Hepatocyte (in vitro differentiated cells): ENCODE results near the gene APBB1IP. TPM values are rescaled to one million over a fixed set of nuclear protein-coding genes. Genes with fewer than 3 reads are reported as not detected.

Experiments
- DNase-seq: peaks from one replicate; pipeline ENCODE4 v3.0.0-alpha.2; 2016; ENCODE audit warnings: low spot score
- H2AFZ ChIP-seq: fragments of 200-600 bp; sonication (generic); 2 replicates; pipeline ENCODE4 v1.6.0; 2016; ENCODE audit warnings: antibody characterized with exemption, mild to moderate bottlenecking
- H3K27ac ChIP-seq: fragments of 200-600 bp; sonication (generic); 2 replicates; pipeline ENCODE4 v1.5.1; 2016; ENCODE audit warnings: mild to moderate bottlenecking
- H3K27me3 ChIP-seq: fragments of 200-600 bp; sonication (generic); 2 replicates; pipeline ENCODE4 v1.6.1; 2016
- H3K36me3 ChIP-seq: fragments of 200-600 bp; sonication (generic); replicated peaks from 2 replicates; pipeline ENCODE4 v1.5.1; 2016; ENCODE audit warnings: low read depth; ENCODE audit not compliant: insufficient read depth
- H3K4me1 ChIP-seq: fragments of 200-600 bp; sonication (generic); 2 replicates; pipeline ENCODE4 v1.5.1; 2016; ENCODE audit warnings: mild to moderate bottlenecking, moderate library complexity; ENCODE audit not compliant: insufficient read depth
- H3K4me2 ChIP-seq: fragments of 200-600 bp; sonication (generic); 2 replicates; pipeline ENCODE4 v1.6.0; 2016
- H3K4me3 ChIP-seq: fragments of 200-600 bp; sonication (generic); 2 replicates; pipeline ENCODE4 v1.5.1; 2016; ENCODE audit warnings: mild to moderate bottlenecking
- H3K79me2 ChIP-seq: fragments of 200-600 bp; sonication (generic); 2 replicates; pipeline ENCODE4 v1.6.0; 2017; ENCODE audit warnings: mild to moderate bottlenecking
- H3K9me2 ChIP-seq: fragments of 200-600 bp; sonication (generic); replicated peaks from 2 replicates; pipeline ENCODE4 v1.6.0; 2017; ENCODE audit warnings: mild to moderate bottlenecking; ENCODE audit not compliant: insufficient read depth
- H3K9me3 ChIP-seq: fragments of 200-600 bp; sonication (generic); 2 replicates; pipeline ENCODE4 v1.5.1; 2016; ENCODE audit warnings: low read depth, mild to moderate bottlenecking
- H4K20me1 ChIP-seq: fragments of 200-600 bp; sonication (generic); 2 replicates; pipeline ENCODE4 v1.6.0; 2016; ENCODE audit warnings: mild to moderate bottlenecking; ENCODE audit not compliant: insufficient read depth, poor library complexity, severe bottlenecking
- EZH2 ChIP-seq: fragments of 200-600 bp; sonication (generic); IDR thresholded peaks from 2 replicates; pipeline ENCODE4 v1.6.1; 2016; ENCODE audit warnings: antibody characterized with exemption, mild to moderate bottlenecking, borderline replicate concordance
- EZH2phosphoT487 ChIP-seq: fragments of 200-600 bp; sonication (generic); IDR thresholded peaks from one replicate; pipeline ENCODE4 v1.6.1; 2018; ENCODE audit warnings: antibody characterized with exemption, mild to moderate bottlenecking, low read depth, moderate library complexity; ENCODE audit not compliant: unreplicated experiment, severe bottlenecking
- WGBS: methylation state at CpG from one replicate; pipeline ENCODE4 v1.1.6; 2016; ENCODE audit warnings: low lambda C conversion rate; ENCODE audit errors: missing lambda C conversion rate; 5-methylcytosine and 5-hydroxymethylcytosine counted together
- polyA plus RNA-seq: library from polyadenylated mRNA; unstranded; fragments of >200 nt; fragmentation: Nextera tagmentation; extraction: Ambion mirVana; gene quantifications from 2 replicates; pipeline ENCODE4 v1.2.1, GENCODE V29; 2016
- total RNA-seq: library from RNA; depleted of rRNA; stranded (reverse); fragments of >200 nt; gene quantifications from 2 replicates; pipeline ENCODE4 v1.2.3, GENCODE V29; 2014
- TF ChIP-seq, protein P1 (sequence below): fragments of 200-600 bp; sonication (generic); IDR thresholded peaks from 2 replicates; pipeline ENCODE4 v1.5.1; 2016; ENCODE audit warnings: antibody characterized with exemption, mild to moderate bottlenecking; ENCODE audit not compliant: poor library complexity

APBB1IP gene
- total and polyA plus RNA-seq, 2 experiments from 2014 or later, result 1.1 to 1.8 TPM

DNA sequence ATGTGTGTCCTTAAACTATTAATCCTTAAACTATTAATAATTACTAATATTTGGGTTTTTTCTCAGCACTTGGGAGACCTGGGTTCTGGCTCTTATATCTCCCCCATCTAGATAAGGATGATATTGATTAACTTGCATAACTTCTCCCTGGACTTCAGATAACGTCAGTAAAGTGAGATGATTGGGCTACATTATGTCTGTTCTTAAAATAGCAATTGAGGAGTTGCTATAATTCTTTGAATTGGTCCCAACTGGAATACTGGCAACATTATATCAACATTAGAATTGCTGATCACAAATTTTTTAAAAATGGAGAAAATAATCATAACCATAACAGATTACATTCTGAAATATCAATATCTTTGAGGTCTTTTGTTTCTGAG is 1.9 kb downstream of the APBB1IP start:
- Histone ChIP-seq H3K79me2 (no peaks in the 10 kb centered on the region), H3K4me2 (no peak overlapping the region), H3K27ac (no peak overlapping the region), H3K9me2 (no peaks in the 10 kb centered on the region), H3K27me3 (peaks cover 12% of the 10 kb centered on the region), H3K36me3 (no peaks in the 10 kb centered on the region), H4K20me1 (no peaks in the 10 kb centered on the region), H3K4me1 (no peaks in the 10 kb centered on the region), H2AFZ (no peak overlapping the region), H3K4me3 (no peak overlapping the region), H3K9me3 (no peaks in the 10 kb centered on the region)
- TF ChIP-seq, protein P1, sequence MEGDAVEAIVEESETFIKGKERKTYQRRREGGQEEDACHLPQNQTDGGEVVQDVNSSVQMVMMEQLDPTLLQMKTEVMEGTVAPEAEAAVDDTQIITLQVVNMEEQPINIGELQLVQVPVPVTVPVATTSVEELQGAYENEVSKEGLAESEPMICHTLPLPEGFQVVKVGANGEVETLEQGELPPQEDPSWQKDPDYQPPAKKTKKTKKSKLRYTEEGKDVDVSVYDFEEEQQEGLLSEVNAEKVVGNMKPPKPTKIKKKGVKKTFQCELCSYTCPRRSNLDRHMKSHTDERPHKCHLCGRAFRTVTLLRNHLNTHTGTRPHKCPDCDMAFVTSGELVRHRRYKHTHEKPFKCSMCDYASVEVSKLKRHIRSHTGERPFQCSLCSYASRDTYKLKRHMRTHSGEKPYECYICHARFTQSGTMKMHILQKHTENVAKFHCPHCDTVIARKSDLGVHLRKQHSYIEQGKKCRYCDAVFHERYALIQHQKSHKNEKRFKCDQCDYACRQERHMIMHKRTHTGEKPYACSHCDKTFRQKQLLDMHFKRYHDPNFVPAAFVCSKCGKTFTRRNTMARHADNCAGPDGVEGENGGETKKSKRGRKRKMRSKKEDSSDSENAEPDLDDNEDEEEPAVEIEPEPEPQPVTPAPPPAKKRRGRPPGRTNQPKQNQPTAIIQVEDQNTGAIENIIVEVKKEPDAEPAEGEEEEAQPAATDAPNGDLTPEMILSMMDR, result no peak
- no peak for TF ChIP-seq EZH2
- no peak for TF ChIP-seq EZH2phosphoT487
- WGBS, result 65% methylated on average over 1 of the region's 1 CpG
- no peak for DNase-seq

DNA sequence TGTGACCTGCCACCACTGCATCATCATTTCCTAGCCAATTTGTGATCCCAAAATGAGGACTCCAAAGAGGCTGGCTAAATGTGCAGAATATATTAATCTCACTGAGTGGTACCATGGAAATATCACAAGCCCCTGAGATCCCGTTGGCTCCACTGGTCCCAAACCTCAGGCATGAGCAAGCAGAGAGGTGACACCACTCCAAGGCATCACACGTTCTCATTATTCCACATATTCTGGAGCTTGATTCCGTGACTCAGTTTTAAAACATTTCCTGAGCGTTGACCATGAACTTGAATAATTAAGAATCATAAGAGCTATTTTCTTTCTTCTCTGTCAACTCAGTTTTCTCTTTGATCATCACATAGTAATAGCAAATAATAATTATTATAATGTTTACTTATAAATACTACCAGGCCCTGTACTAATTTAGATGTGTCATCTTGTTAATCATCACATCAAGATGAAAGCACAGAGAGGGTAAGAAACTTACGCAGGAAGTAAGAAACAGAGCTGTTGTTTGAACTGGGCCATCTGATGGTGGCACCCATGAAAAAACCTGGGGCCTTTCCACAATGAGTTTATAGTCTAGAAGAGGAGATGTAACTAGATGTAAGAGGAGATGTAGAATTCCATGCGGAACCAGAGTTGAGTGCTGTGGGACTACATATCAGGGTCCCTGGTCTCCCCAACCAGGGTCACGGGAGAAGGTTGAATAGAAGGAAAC is 3.5 kb downstream of the APBB1IP start:
- no peaks in the 10 kb centered on the region for H3K36me3 ChIP-seq
- H3K4me3 ChIP-seq, result no peak overlapping the region
- H2AFZ ChIP-seq, result no peak overlapping the region
- no peaks in the 10 kb centered on the region for H3K79me2 ChIP-seq
- peaks cover 12% of the 10 kb centered on the region for H3K27me3 ChIP-seq
- H3K4me1 ChIP-seq, result no peaks in the 10 kb centered on the region
- no peaks in the 10 kb centered on the region for H3K9me2 ChIP-seq
- no peak overlapping the region for H3K4me2 ChIP-seq
- DNase-seq, result no peak
- H3K9me3 ChIP-seq, result no peaks in the 10 kb centered on the region
- TF ChIP-seq, protein P1, result no peak
- TF ChIP-seq EZH2 (no peak), EZH2phosphoT487 (no peak)
- no peak overlapping the region for H3K27ac ChIP-seq
- no peaks in the 10 kb centered on the region for H4K20me1 ChIP-seq
- 72% methylated on average over 7 of the region's 7 CpGs for WGBS

DNA sequence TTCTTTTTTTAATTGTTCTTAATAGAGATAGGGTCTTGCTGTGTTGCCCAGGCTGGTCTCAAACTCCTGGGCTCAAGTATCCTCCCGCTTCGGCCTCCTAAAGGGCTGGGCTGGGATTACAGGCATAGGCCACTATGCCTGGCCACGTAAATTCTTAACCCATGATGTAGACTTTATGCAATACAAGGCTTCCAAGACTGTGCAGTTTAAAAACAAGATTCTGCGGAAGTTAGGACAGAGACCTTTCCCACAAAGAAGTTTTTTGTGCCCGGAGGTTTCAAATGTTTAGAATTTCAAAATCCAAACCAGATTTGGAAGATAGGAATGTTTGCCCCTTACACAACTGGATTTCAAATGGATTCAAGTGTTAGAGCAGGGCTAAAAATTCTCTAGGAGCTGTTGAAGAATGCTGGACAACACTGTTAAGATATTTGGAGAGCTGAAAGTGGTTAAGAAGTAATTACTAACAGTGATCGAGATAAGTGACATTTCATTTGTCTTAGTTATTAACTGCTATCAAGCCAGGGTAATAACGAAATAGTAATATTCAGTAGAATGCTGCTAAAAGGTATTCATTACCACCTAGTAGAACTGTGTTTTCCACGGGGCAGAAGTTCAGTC is 7.4 kb downstream of the APBB1IP start:
- H3K9me2 ChIP-seq, result no peaks in the 10 kb centered on the region
- H3K36me3 ChIP-seq, result no peaks in the 10 kb centered on the region
- 71% methylated on average over 8 of the region's 8 CpGs for WGBS
- no peaks in the 10 kb centered on the region for H3K4me1 ChIP-seq
- DNase-seq, result no peak
- no peak overlapping the region for H2AFZ ChIP-seq
- H3K9me3 ChIP-seq, result no peaks in the 10 kb centered on the region
- TF ChIP-seq, protein P1, result no peak
- no peak for TF ChIP-seq EZH2phosphoT487
- H3K4me2 ChIP-seq, result no peak overlapping the region
- no peaks in the 10 kb centered on the region for H3K27me3 ChIP-seq
- H4K20me1 ChIP-seq, result no peaks in the 10 kb centered on the region
- H3K27ac ChIP-seq, result no peak overlapping the region
- H3K4me3 ChIP-seq, result no peak overlapping the region
- H3K79me2 ChIP-seq, result no peaks in the 10 kb centered on the region
